Measurements from ENCODE around the gene GALNT18. TPM values are rescaled to one million over a fixed set of nuclear protein-coding genes. Genes with fewer than 3 reads are reported as not detected.

The GALNT18 gene
- total RNA-seq, 2 donors from 2014 or later: 29.4 to 105 TPM

DNA sequence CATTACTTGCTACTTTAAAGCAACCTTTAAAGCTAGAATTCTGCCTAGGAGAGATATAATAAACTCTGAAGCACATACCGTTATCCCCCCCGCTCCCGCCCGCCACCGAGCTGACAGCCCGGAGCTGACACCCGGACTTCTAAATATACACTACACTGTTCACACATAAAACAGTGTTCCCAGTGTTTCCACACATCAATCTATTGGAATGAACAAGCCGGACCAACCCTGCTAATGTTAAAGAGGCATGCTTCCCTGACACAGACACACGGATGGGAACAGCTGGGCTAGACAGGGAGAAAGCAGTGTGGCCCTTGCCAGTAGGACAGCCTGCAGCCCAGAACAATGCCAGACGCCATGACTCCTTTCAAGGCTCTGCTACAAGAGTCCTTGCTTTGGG, 160.3 kb downstream of the GALNT18 start:
- H3K9me3 ChIP-seq: no peaks in the 10 kb centered on the region
- no peaks in the 10 kb centered on the region for H3K36me3 ChIP-seq
- H3K27me3 ChIP-seq (replicated peaks; ENCODE audit: insufficient read depth): no peaks in the 10 kb centered on the region
- no peak overlapping the region for H3K27ac ChIP-seq
- intact Hi-C loops (cut with DNase I): no loop called here
- DNase-seq (ENCODE audit: low spot score): no peak
- no peaks in the 10 kb centered on the region for H3K4me1 ChIP-seq (replicated peaks)
- no peak overlapping the region for H3K4me3 ChIP-seq
- TF ChIP-seq CTCF (IDR thresholded peaks at IDR 0.05): no peak
- TF ChIP-seq POLR2A (IDR thresholded peaks at IDR 0.05): no peak
- no peak for TF ChIP-seq POLR2AphosphoS5 (IDR thresholded peaks at IDR 0.05)
- WGBS: 41% methylated on average over 10 of the region's 10 CpGs

- Histone ChIP-seq H3K4me1 (replicated peaks) (no peaks in the 10 kb centered on the region), H3K4me3 (no peak overlapping the region), H3K9me3 (no peaks in the 10 kb centered on the region), H3K36me3 (no peaks in the 10 kb centered on the region), H3K27ac (no peak overlapping the region), H3K27me3 (replicated peaks; ENCODE audit: insufficient read depth) (no peaks in the 10 kb centered on the region)
- intact Hi-C loops (cut with DNase I): no loop called here
- DNase-seq (ENCODE audit: low spot score): no peak
- 97% methylated on average over 3 of the region's 3 CpGs for WGBS
- TF ChIP-seq POLR2AphosphoS5 (IDR thresholded peaks at IDR 0.05): no peak
- no peak for TF ChIP-seq POLR2A (IDR thresholded peaks at IDR 0.05)
- no peak for TF ChIP-seq CTCF (IDR thresholded peaks at IDR 0.05)
Observed at GRCh38 chr11:11459578-11459977, 162.2 kb downstream of the GALNT18 start.

- Histone ChIP-seq H3K27ac (no peak overlapping the region), H3K9me3 (no peaks in the 10 kb centered on the region), H3K4me3 (no peak overlapping the region), H3K27me3 (replicated peaks; ENCODE audit: insufficient read depth) (no peaks in the 10 kb centered on the region), H3K4me1 (replicated peaks) (no peaks in the 10 kb centered on the region), H3K36me3 (no peaks in the 10 kb centered on the region)
- no peak for DNase-seq (ENCODE audit: low spot score)
- TF ChIP-seq POLR2A (IDR thresholded peaks at IDR 0.05): no peak
- no peak for TF ChIP-seq CTCF (IDR thresholded peaks at IDR 0.05)
- TF ChIP-seq POLR2AphosphoS5 (IDR thresholded peaks at IDR 0.05): no peak
- WGBS: 96% methylated on average over 9 of the region's 9 CpGs
- intact Hi-C loops (cut with DNase I): no loop called here
Observed at GRCh38 chr11:11458485-11458884, 163.3 kb downstream of the GALNT18 start.

GRCh38 chr11:11458001-11458400, 163.8 kb downstream of the GALNT18 start:
- TF ChIP-seq POLR2AphosphoS5 (IDR thresholded peaks at IDR 0.05) (no peak), POLR2A (IDR thresholded peaks at IDR 0.05) (no peak), CTCF (IDR thresholded peaks at IDR 0.05) (no peak)
- H3K4me3 ChIP-seq: no peak overlapping the region
- H3K9me3 ChIP-seq: no peaks in the 10 kb centered on the region
- no peaks in the 10 kb centered on the region for H3K36me3 ChIP-seq
- H3K4me1 ChIP-seq (replicated peaks): no peaks in the 10 kb centered on the region
- intact Hi-C loops (cut with DNase I): no loop called here
- DNase-seq (ENCODE audit: low spot score): no peak
- H3K27ac ChIP-seq: no peak overlapping the region
- H3K27me3 ChIP-seq (replicated peaks; ENCODE audit: insufficient read depth): no peaks in the 10 kb centered on the region
- 91% methylated on average over 5 of the region's 5 CpGs for WGBS

- intact Hi-C loops (cut with DNase I): no loop called here
- Histone ChIP-seq H3K4me3 (no peak overlapping the region), H3K4me1 (replicated peaks) (no peaks in the 10 kb centered on the region), H3K9me3 (no peaks in the 10 kb centered on the region), H3K27me3 (replicated peaks; ENCODE audit: insufficient read depth) (no peaks in the 10 kb centered on the region), H3K36me3 (no peaks in the 10 kb centered on the region), H3K27ac (no peak overlapping the region)
- WGBS: 91% methylated on average over 3 of the region's 3 CpGs
- TF ChIP-seq CTCF (IDR thresholded peaks at IDR 0.05): no peak
- no peak for TF ChIP-seq POLR2AphosphoS5 (IDR thresholded peaks at IDR 0.05)
- no peak for TF ChIP-seq POLR2A (IDR thresholded peaks at IDR 0.05)
- no peak for DNase-seq (ENCODE audit: low spot score)
Observed at GRCh38 chr11:11456866-11457265, 164.9 kb downstream of the GALNT18 start.

Data from prostate gland (tissue), 2 donors.